Progenitor cell of endocrine pancreas (in vitro differentiated cells): ENCODE results near the gene EP400. TPM values are rescaled to one million over a fixed set of nuclear protein-coding genes. Genes with fewer than 3 reads are reported as not detected.

Source experiments
- DNase-seq: peaks from one replicate; pipeline ENCODE4 v3.0.0; 2021; ENCODE audit warnings: low spot score; ENCODE audit not compliant: unreplicated experiment
- H3K27ac Mint-ChIP-seq: 2 replicates; pipeline ENCODE4 v1.8.0; 2021; ENCODE audit warnings: mild to moderate bottlenecking, moderate library complexity, mixed read lengths
- H3K27me3 Mint-ChIP-seq: 2 replicates; pipeline ENCODE4 v1.8.0; 2021; ENCODE audit warnings: mixed read lengths
- H3K36me3 Mint-ChIP-seq: 2 replicates; pipeline ENCODE4 v1.8.0; 2022; ENCODE audit warnings: mixed read lengths; ENCODE audit not compliant: insufficient read depth
- H3K4me1 Mint-ChIP-seq: 2 replicates; pipeline ENCODE4 v1.8.0; 2021; ENCODE audit warnings: low read depth, mixed read lengths
- H3K4me3 Mint-ChIP-seq: 2 replicates; pipeline ENCODE4 v1.8.0; 2021; ENCODE audit warnings: low read depth, mild to moderate bottlenecking, moderate library complexity, mixed read lengths
- H3K9me3 Mint-ChIP-seq: 2 replicates; pipeline ENCODE4 v1.8.0; 2021; ENCODE audit warnings: low read depth, mixed read lengths
- CTCF ChIP-seq: fragments of 200-600 bp; sonication (generic); IDR thresholded peaks from one replicate; pipeline ENCODE4 v1.5.0; 2021; ENCODE audit warnings: antibody characterized with exemption, mild to moderate bottlenecking; ENCODE audit not compliant: unreplicated experiment
- total RNA-seq: library from RNA; stranded (reverse); gene quantifications from 2 replicates; pipeline ENCODE4 v1.2.1, GENCODE V29; 2021

The EP400 gene
- total RNA-seq, 1 donor from 2014 or later = 66.6 TPM

- no peaks in the 10 kb centered on the region for H3K4me1 Mint-ChIP-seq
- no peak for DNase-seq
- no peaks in the 10 kb centered on the region for H3K36me3 Mint-ChIP-seq
- H3K4me3 Mint-ChIP-seq = no peak overlapping the region
- H3K27me3 Mint-ChIP-seq = no peaks in the 10 kb centered on the region
- no peak overlapping the region for H3K27ac Mint-ChIP-seq
- no peaks in the 10 kb centered on the region for H3K9me3 Mint-ChIP-seq
- TF ChIP-seq CTCF = no peak
Observed at GRCh38 chr12:131908092-131909080, 41.4 kb upstream of the EP400 start.

DNA sequence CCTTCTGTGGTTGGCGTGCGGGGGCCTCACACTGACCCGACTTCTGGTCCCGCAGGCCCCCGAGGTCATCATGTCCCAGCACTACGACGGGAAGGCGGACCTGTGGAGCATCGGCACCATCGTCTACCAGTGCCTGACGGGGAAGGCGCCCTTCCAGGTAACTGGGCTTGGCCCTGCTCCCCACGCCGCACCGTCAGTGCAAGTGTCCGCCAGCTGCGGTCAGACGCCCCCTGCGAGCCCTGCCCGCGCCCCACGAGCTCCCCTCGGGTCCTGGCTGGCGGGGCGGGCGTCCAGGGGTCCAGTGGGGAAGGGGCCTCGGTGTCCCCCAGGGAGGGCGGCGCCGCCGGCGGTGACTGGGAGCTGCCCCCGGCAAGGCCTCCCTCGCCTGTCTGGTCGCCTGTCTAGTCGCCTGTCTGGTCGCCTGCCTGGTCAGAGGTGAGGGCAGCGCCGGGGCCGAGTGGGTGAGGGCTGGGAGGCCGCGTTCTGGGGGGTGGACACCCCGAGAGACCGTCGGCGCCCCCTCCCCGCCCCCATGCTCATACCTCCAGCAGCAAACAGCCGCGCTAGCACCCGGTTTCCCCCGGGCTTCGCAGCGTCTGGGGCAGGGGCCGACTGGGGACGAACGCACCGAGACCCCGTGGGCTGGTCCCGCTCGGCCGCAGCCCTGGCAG, 40.5 kb upstream of the EP400 start:
- TF ChIP-seq CTCF = no peak
- Mint-ChIP-seq H3K4me3 (no peak overlapping the region), H3K36me3 (no peaks in the 10 kb centered on the region), H3K4me1 (no peaks in the 10 kb centered on the region), H3K27ac (no peak overlapping the region), H3K9me3 (no peaks in the 10 kb centered on the region), H3K27me3 (no peaks in the 10 kb centered on the region)
- DNase-seq = no peak

DNA sequence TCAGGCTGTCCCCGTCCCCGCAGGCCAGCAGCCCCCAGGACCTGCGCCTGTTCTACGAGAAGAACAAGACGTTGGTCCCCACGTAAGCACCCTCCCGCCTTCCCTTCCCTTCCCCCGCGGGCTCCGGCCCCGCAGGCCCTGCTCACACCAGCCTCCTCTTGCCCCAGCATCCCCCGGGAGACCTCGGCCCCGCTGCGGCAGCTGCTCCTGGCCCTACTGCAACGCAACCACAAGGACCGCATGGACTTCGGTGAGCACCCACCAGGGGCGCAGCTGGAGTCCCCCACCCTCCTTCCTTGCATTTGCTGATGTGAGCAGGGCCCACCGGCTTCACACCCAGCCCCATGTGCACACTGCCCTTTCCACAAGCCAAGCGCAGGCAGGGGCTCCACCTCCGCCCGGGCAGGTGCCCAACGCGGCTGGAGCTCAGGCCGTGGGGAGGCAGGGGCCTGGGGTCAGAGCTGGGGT, 40.0 kb upstream of the EP400 start:
- H3K27ac Mint-ChIP-seq = no peak overlapping the region
- no peak for DNase-seq
- no peaks in the 10 kb centered on the region for H3K27me3 Mint-ChIP-seq

DNA sequence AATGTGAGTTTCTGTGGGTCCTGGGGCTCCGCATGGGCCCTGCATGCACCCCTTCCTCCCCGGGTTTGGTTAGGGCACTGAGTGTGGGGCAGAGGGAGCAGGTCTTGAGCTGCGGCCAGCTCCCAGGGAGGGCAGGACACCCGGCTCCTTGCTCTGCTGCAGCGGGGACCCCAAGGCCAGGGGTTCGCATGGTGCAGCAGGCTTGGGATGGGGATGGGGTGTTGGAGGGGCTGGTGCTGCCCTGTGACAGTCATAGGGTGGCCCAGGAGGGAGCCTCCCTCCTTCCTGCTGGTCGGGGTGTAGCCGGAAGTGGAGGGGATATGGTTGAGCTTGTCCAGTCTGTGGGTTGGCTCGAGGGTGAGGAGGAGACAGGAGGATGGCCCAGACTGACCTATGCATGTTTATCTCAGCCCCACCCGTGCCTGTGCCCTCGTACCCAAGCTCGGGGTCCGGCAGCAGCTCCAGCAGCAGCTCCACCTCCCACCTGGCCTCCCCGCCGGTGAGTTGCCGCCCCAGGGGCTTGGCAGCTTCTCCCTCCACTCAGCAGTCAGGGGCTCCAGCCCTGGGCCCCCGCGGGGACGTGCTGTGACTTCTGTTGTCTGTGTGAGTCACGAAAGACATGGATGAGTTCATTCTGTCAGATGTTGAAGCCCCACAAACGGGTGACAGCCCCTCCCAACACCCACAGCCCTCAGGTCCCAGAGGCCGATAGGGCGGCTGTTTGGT, 39.3 kb upstream of the EP400 start:
- Mint-ChIP-seq H3K4me1 (no peaks in the 10 kb centered on the region), H3K36me3 (peaks cover 2% of the 10 kb centered on the region), H3K27me3 (no peaks in the 10 kb centered on the region), H3K4me3 (no peak overlapping the region), H3K27ac (no peak overlapping the region), H3K9me3 (no peaks in the 10 kb centered on the region)
- no peak for TF ChIP-seq CTCF
- no peak for DNase-seq

More for the DNA sequence above, 40.0 kb upstream of the EP400 start:
- Mint-ChIP-seq H3K4me1 (no peaks in the 10 kb centered on the region), H3K9me3 (no peaks in the 10 kb centered on the region), H3K36me3 (no peaks in the 10 kb centered on the region), H3K4me3 (no peak overlapping the region)
- no peak for TF ChIP-seq CTCF
